Pancreas (tissue), 10 donors: ENCODE data around the gene CEP72. TPM values are rescaled to one million over a fixed set of nuclear protein-coding genes. Genes with fewer than 3 reads are reported as not detected.

Source experiments
- ATAC-seq, 4 donors: fragments of 200-7000 bp; cut with Tn5 transposase; one replicate each; pipeline versions ENCODE4 v1.8.0 to v1.9.1; 2020; ENCODE audit warnings: mild to moderate bottlenecking in 4 of 4, moderate library complexity in 4 of 4
- DNase-seq, 6 donors: peaks; one replicate each; pipeline ENCODE4 v3.0.0-alpha.2; 2020
- FAIRE-seq: peaks from 2 replicates; lab custom pipeline; 2012; peaks lifted over from hg19 to GRCh38; lab: Jason Lieb, UNC
- H3K27ac ChIP-seq, 4 donors: fragments of 200-600 bp; sonication (generic); 1 replicate in 3 of 4; 2 replicates in 1 of 4; pipeline versions ENCODE4 v1.5.0 to v1.8.0; 2020
- H3K27me3 ChIP-seq, 4 donors: fragments of 200-600 bp; one replicate each; pipeline ENCODE4 v1.8.0; 2021
- H3K36me3 ChIP-seq, 3 donors: fragments of 200-600 bp; sonication (generic) in 1 of 3; one replicate each; pipeline versions ENCODE4 v1.5.0 to v1.8.0; 2020 to 2021
- H3K4me1 ChIP-seq, 3 donors: fragments of 200-600 bp; one replicate each; pipeline ENCODE4 v1.8.0; 2021
- H3K4me3 ChIP-seq, 4 donors: fragments of 200-600 bp; sonication (generic) in 2 of 4; one replicate each; pipeline versions ENCODE4 v1.5.0 to v1.8.0; 2020 to 2021
- H3K9me3 ChIP-seq, 4 donors: fragments of 200-600 bp; one replicate each; pipeline ENCODE4 v1.8.0; 2021
- WGBS, 2 donors: extraction: QIAGEN DNeasy Blood & Tissue Kit; methylation state at CpG; one replicate each; pipeline ENCODE4 v1.1.7; 2013; 5-methylcytosine and 5-hydroxymethylcytosine counted together
- intact Hi-C, 3 donors: fragments of 100-400 bp; cut with DNase I; formaldehyde crosslinking; loops; one replicate each; pipeline versions ENCODE4 v1.11.1 to v1.14.2; 2022
- polyA plus RNA-seq, 2 donors: library from polyadenylated mRNA; stranded (reverse); fragments of 200-250 nt; gene quantifications; one replicate each; pipeline ENCODE4 v1.2.3, GENCODE V29; 2013
- total RNA-seq, 6 donors: library from RNA; stranded (reverse); fragmentation: NEBNext Ultra II Directional in 4 of 6; extraction: Animal tissue kit (Norgen Biotek cat#: 25700) in 4 of 6; gene quantifications; one replicate each; pipeline versions ENCODE4 v1.2.1 to v1.2.4, GENCODE V29; 2021 to 2023
- TF ChIP-seq, protein P1 (sequence below), 4 donors: fragments of 200-600 bp; sonication (generic) in 3 of 4; IDR thresholded peaks; one replicate each; pipeline versions ENCODE4 v1.5.0 to v1.8.0; 2021; ENCODE audit warnings: antibody characterized with exemption in 4 of 4
- donor health status: healthy with polysubstance abuse.
- donor health status: DM: no; HTN: no; CAD: no; lungs with moderate emphysema.
- donor health status: DM: no; HTN: no; CAD: no.
- donor health status: control.
- donor health status: control.
- donor health status: Bipolar disorder and iron deficiency.
- donor health status: DM: yes; HTN: yes; CAD: no.
- donor health status: DM: no; HTN: no; CAD: no.
- donor health status: DM: no; HTN: no; CAD: no.
- donor health status: DM: yes; HTN: yes; CAD: no.

The CEP72 gene
- total and polyA plus RNA-seq, 8 donors: 3.5 to 7.5 (median 4.6) TPM

DNA sequence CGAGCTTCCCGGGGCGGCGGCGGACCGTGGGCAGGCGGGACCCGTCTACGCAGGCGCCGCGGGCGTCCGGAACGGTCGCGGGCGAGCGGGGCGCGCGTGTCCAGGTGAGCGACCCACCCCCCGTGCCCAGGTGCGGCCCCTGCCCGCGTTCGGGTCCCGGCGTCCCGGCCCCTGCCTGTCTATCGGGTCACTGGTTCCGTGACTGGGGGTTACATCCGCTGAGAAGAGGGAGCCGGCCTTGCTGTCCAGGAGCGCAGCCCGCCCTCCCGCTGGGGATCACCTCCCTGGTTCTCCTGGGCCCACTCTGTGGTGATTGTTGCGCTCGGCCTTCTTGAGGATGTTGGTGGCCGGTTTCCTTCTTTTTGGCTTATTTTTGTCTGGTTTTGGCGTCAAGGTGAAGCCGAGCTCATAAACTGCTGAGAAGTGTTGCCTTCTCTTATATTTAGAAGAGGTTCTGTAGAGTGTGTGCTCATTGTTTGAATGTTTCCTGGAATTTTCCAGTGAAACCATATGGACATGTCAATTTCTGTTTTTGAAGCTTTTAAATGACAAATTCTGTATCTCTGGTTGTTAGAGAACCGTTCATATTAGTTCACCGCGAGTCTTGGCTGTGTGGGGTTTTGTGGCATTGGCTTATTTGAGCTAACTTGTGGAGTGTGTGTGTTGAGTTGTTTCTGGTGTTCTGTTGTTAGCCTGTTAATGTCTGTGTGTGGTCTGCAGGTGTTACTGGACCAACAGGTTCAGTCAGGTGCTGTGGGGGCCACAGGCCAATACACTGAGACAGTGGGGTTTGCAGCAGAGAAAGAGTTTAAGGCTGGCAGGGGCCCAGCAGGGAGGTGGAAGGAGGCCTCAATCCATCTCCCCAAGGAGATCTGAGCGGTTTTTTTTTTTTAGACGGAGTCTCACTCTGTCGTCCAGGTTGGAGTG is 621 bp downstream of the CEP72 start:
- no peaks in the 10 kb centered on the region for H3K27me3 ChIP-seq
- ATAC-seq (peak; percentile 4 to 46 (median 20)), DNase-seq (peak in 3 of 6 donors; percentile 5 to 84 (median 24)), FAIRE-seq (no peak)
- H3K27ac ChIP-seq: no peak overlapping the region
- WGBS, 2 donors: 12 to 15% methylated on average over 41 to 49 of the region's 49 CpGs
- H3K9me3 ChIP-seq: no peaks in the 10 kb centered on the region
- peak overlapping the region; percentile 71 to 94 (median 94) for H3K4me3 ChIP-seq
- no peaks in the 10 kb centered on the region for H3K36me3 ChIP-seq
- intact Hi-C loops: no loop called here
- TF ChIP-seq, protein P1, sequence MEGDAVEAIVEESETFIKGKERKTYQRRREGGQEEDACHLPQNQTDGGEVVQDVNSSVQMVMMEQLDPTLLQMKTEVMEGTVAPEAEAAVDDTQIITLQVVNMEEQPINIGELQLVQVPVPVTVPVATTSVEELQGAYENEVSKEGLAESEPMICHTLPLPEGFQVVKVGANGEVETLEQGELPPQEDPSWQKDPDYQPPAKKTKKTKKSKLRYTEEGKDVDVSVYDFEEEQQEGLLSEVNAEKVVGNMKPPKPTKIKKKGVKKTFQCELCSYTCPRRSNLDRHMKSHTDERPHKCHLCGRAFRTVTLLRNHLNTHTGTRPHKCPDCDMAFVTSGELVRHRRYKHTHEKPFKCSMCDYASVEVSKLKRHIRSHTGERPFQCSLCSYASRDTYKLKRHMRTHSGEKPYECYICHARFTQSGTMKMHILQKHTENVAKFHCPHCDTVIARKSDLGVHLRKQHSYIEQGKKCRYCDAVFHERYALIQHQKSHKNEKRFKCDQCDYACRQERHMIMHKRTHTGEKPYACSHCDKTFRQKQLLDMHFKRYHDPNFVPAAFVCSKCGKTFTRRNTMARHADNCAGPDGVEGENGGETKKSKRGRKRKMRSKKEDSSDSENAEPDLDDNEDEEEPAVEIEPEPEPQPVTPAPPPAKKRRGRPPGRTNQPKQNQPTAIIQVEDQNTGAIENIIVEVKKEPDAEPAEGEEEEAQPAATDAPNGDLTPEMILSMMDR (IDR thresholded peaks at IDR 0.05): no peak
- H3K4me1 ChIP-seq: peaks cover 0 to 6% (median 0%) of the 10 kb centered on the region in 3 donors

DNA sequence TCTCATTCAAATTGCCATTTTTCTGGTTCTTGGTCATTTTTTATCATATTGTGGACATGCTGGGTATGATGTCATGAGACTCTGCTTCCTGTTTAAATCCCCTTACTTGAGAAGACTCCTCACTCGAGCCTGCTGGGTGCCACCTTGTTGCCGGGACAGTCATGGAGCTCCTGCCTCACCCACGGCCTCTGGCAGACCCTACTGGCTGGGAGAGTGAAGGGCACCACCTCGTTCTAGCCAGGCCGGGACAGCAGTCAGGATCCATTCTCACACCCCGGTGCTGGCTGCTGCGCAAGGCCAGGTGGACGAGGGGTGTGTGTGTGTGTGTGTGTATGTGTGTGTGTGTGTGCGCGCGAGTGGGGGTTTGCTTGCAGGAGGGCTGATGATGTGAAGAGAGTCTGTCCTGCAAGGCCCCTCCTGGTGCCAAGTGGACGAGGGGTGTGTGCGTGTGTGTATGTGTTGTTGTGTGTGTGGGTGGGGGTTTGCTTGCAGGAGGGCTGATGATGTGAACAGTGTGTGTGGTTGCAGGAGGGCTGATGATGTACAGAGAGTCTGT is 4.4 kb downstream of the CEP72 start:
- no peak for FAIRE-seq
- no peak overlapping the region for H3K4me3 ChIP-seq
- H3K27ac ChIP-seq: no peak overlapping the region
- intact Hi-C loops: no loop called here
- H3K27me3 ChIP-seq: no peaks in the 10 kb centered on the region
- TF ChIP-seq, protein P1 (IDR thresholded peaks at IDR 0.05): no peak
- 75 to 78% methylated on average over 13 of the region's 13 CpGs for WGBS, 2 donors
- H3K4me1 ChIP-seq: peaks cover 0 to 3% (median 0%) of the 10 kb centered on the region in 3 donors
- H3K9me3 ChIP-seq: no peaks in the 10 kb centered on the region
- peaks cover 0 to 10% (median 4%) of the 10 kb centered on the region in 3 donors for H3K36me3 ChIP-seq
- ATAC-seq: no peak
- DNase-seq: peak in 3 of 6 donors; percentile 9 to 49 (median 16)

DNA sequence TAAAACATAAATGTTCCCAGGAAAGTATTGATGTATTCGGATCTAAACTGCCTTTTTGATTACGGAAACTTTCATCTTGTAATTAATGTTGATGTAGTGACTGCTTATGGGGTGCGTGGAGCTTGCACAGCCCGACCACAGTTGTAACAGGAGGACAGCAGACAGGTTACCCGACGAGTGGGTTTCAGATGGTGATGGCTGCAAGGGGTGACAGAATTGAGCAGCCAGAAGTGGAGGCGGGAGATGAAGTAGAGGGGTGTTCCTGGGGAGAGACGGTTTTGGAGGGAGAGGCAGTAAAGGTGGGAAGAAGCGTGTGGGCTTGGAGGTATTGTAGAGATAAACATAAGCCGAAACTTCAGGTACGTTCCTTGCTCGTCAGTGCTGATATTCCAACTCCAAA is 5.8 kb downstream of the CEP72 start:
- FAIRE-seq (no peak), ATAC-seq (no peak), DNase-seq (peak in 1 of 6 donors; percentile 1)
- peaks cover 0 to 10% (median 4%) of the 10 kb centered on the region in 3 donors for H3K36me3 ChIP-seq
- H3K27ac ChIP-seq: no peak overlapping the region
- intact Hi-C loops: no loop called here
- H3K9me3 ChIP-seq: no peaks in the 10 kb centered on the region
- no peaks in the 10 kb centered on the region for H3K27me3 ChIP-seq
- no peak overlapping the region for H3K4me3 ChIP-seq
- TF ChIP-seq, protein P1 (IDR thresholded peaks at IDR 0.05): no peak
- 95 to 96% methylated on average over 12 of the region's 12 CpGs for WGBS, 2 donors
- peaks cover 0 to 3% (median 0%) of the 10 kb centered on the region in 3 donors for H3K4me1 ChIP-seq

DNA sequence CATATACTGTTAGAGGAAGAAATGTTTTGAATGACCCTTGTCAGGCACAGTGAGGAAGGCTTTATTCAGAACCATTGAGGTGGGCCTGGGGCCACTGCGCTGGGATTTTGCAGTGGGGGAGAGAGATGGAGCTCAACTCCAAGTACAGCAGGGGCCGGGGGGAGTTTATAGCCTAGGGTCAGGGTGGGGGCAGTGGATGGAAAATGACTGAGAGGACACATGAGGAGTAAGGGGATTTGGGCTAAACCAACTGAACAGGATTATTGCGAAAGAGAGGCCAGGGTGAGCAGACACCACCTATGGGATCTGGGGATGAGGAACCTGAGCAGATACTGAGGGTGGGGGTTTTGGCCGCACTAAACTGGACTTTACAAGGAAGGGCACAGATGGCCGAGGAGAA is 6.3 kb downstream of the CEP72 start:
- Histone ChIP-seq H3K4me3 (no peak overlapping the region), H3K27me3 (no peaks in the 10 kb centered on the region), H3K36me3 (peaks cover 0 to 10% (median 4%) of the 10 kb centered on the region in 3 donors), H3K27ac (no peak overlapping the region), H3K9me3 (no peaks in the 10 kb centered on the region), H3K4me1 (peaks cover 0 to 3% (median 0%) of the 10 kb centered on the region in 3 donors)
- no peak for FAIRE-seq
- TF ChIP-seq, protein P1 (IDR thresholded peaks at IDR 0.05): no peak
- ATAC-seq: no peak
- peak in 1 of 6 donors; percentile 4 for DNase-seq
- intact Hi-C loops: no loop called here
- WGBS, 2 donors: 91 to 96% methylated on average over 5 of the region's 5 CpGs
